GM20000 (cell line): ENCODE measurements around the gene SLC35E2B.
"Not testable (repeated sequence)": the region's sequence is repeated elsewhere in the genome, so short reads cannot be mapped to it uniquely, and the experiment has no call there.

Experiments used
- DNase-seq: peaks from one replicate; pipeline ENCODE4 v3.0.0; 2012; ENCODE audit warnings: low spot score
- TF ChIP-seq, protein P1 (sequence below): IDR thresholded peaks from 2 replicates; pipeline ENCODE4 v1.5.1; 2012; ENCODE audit warnings: mild to moderate bottlenecking, control low read depth; ENCODE audit errors: extremely low read depth, missing control alignments

Gene SLC35E2B

DNA sequence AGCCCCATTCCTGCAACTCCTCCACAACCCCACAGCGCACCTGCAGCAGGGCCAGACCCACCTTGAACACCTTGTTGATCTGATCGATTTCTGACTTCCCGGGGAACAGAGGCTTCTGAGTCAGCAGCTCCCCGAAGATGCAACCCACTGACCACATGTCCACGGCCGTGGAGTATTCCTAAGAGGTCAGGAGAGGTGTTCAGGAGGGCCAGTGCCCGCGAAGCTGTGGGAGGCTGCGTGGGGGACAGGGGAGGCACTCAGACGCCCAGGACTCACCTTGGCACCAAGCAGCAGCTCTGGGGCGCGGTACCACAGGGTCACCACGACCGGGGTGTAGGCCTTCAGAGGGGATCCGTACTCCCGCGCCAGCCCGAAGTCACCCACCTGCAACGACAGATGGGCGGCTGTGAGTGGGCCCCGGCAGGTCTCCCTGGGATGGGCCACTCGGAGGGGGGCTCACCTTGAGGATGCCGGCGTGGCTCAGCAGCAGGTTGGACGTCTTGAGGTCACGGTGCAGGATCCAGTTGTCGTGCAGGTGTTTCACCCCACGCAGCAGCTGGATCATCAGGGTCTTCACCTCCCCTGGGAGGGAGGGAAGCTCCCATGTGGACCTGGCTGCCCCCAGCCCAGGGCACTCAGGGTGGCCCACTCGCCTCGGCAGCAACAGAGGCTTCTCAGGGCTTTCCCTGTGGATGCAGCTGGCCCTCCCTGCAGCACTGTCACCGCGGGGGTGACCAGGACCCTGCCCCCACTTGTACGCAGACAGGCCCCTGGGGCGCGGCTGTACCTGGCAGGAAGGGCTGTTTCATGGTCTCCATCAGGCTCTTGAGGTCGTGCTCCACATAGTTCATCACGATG lies 55.7 kb downstream of the SLC35E2B start:
- DNase-seq, result not testable (repeated sequence)

DNA sequence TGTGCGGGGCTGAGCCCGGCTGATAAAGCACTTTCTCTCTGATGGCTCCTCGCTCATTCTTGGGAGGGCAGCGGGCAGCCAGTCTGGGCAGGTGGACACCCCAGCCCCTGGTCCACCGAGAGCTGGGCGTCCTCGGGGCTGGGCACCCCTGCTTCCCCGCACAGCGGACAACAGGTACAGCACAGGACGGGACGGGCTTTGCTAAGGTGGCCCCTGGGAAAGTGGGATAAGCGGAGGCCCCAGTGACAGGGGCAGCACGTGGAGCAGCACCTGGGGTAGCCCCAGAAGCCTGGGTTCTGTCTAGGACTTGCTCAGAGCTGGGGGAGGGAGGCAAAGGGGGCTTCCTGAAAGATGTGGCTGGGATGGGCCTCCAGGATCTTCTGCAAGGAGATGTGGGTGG lies 58.0 kb downstream of the SLC35E2B start:
- DNase-seq, result not testable (repeated sequence)

DNA sequence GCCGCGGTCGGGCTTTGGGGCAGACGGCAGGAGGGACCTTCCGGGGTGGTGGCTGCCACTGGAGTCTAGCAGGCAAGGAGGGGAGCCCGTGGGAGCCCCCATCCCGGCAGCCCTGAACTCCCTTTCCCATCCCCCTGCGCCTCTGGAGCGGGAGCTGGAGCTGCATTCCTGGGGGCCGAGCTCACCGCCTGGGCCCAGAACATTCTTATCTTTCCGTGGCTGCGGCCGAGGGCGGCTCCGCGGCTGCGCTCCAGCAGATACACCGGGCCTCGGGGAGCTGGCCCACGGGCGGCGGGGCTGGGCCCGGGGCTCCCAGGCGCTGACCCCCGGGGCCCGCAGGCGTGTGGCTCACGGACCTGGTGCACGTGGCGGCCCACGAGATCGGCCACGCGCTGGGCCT lies 59.2 kb downstream of the SLC35E2B start:
- not testable (repeated sequence) for DNase-seq

DNA sequence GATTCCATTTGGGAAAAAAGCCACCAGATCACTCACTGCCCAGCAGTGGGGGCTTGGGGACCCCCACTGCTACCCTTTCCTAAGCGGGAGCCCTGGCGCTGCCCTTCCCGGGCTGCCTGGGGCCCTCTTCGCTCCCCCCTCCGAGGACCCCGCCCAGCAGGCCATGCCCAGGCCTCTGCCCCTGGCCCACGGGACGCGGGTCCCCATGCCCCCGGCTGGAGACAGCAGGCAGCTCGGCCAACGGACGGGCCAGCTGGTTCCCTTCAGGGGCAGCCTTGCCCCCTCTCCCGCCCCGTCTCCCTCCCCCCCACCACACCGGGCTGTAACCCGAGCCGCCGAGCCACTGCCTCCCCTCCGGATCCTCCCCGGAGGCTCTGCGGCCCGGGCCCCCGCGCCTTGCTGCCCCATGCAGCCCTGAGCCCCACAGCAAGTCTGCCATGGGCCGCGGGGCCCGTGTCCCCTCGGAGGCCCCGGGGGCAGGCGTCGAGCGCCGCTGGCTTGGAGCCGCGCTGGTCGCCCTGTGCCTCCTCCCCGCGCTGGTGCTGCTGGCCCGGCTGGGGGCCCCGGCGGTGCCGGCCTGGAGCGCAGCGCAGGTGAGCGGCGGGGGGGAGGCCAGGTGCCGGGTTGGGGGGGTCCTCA lies 60.7 kb downstream of the SLC35E2B start, which contains the start of gene MMP23B:
Gene MMP23B, plus strand, starts transcription at position 392 of the 639 bp plus-strand sequence. Its CDS starts 46 bp downstream, at position 438.
- TF ChIP-seq, protein P1, sequence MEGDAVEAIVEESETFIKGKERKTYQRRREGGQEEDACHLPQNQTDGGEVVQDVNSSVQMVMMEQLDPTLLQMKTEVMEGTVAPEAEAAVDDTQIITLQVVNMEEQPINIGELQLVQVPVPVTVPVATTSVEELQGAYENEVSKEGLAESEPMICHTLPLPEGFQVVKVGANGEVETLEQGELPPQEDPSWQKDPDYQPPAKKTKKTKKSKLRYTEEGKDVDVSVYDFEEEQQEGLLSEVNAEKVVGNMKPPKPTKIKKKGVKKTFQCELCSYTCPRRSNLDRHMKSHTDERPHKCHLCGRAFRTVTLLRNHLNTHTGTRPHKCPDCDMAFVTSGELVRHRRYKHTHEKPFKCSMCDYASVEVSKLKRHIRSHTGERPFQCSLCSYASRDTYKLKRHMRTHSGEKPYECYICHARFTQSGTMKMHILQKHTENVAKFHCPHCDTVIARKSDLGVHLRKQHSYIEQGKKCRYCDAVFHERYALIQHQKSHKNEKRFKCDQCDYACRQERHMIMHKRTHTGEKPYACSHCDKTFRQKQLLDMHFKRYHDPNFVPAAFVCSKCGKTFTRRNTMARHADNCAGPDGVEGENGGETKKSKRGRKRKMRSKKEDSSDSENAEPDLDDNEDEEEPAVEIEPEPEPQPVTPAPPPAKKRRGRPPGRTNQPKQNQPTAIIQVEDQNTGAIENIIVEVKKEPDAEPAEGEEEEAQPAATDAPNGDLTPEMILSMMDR, result no peak
- DNase-seq, result no peak

DNA sequence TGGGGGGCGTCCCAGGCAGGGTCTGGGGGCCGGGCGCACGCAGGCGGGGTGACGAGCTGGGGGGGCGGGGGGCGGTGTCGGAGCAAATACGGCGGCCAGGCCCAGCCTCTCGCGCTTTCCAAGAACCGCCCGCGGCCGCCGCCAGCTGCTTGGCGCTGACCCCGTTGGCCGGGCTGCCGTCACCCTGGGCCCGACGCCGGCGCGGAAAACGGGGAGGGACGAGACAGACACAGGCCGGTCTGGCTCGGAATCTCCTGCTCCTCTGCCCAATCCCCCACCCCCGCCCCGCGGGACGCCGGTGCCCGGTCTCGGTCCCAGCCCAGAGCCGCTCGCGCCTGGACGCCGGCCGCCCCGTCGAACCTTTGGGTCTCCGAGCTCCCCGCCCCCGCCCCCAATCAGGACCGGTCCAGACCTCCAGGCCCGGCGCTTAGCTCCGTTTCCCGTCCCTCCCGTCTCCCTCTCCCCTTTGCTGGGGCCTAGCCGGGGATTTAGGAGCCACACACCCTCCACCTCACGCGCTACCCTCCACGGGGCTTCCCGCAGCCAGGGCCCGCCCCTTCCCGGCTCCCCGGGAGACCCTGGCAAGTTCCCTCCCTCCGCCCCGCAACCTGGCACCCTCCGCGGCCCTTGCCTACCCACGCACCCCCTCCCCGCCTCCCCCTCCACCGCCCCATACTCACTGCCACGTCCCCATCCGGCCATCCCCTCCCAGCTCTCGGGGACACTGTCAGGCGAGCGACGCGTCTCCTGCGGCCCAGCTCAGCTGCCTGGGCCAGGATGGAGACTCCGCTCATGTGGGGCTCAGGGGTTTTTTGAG lies 61.4 kb downstream of the SLC35E2B start:
- TF ChIP-seq, protein P1, result no peak
- DNase-seq, result no peak

DNA sequence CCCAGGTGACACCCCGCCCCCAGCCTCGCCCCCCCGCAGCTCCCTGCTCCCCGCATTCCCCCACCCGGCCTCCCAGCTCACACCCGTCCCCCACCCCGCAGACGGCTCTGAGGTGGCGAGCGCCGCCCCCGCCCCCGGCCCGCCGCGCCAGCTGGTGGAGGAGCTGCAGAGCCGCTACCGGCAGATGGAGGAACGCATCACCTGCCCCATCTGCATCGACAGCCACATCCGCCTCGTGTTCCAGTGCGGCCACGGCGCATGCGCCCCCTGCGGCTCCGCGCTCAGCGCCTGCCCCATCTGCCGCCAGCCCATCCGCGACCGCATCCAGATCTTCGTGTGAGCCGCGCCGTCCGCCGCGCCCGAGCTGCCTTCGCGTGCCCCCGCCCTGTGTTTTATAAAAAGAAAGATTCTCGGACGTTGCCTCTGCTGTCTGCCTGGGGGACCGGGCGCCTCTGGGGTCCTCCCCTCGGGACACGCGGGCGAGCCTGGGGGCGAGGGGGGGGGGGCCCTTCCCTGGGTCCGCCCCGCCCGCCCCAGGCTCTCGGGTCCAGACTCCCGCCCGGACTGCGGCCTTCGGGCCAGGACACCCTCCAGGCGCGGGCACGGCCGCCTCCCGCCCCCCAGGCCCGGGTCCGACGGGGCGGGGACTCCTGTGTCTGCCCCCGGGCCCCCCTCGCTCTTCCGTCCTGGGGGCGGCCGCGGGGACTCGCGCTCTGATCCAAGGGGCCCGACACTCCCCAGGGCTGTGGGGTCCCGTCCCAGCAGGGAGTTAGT lies 62.2 kb downstream of the SLC35E2B start:
- TF ChIP-seq, protein P1, result no peak
- peak; percentile 100 for DNase-seq

DNA sequence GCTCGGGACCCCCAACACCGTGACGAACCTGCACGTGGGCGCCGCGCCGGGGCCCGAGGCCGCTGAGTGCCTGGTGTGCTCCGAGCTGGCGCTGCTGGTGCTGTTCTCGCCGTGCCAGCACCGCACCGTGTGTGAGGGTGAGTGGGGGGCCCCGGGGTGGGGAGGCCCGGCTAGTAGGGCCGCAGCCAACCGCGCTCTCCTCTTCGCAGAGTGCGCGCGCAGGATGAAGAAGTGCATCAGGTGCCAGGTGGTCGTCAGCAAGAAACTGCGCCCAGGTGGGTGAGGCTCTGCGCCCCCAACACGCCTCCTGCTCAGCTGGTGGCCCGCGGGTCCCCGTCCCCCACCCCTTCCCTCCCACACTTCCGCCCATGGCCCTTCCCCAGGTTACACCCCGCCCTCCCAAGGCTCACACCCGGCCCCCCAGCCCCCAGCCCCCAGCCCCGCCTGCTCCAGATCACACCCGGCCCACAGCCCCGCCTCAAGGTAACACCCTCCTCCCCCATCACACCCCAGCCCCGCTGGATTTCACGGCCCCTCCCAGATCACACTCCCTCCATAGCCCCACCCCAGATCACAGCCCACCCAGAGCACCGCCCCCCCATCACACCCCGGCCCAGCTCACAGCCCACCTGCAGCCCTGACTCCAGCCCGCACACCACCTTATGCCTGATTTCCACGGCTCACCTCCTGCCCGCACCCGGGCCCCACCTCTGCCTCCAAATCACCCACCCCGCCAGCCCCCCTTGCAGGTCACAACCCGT lies 63.0 kb downstream of the SLC35E2B start:
- DNase-seq, result peak; percentile 83
- TF ChIP-seq, protein P1, result no peak

DNA sequence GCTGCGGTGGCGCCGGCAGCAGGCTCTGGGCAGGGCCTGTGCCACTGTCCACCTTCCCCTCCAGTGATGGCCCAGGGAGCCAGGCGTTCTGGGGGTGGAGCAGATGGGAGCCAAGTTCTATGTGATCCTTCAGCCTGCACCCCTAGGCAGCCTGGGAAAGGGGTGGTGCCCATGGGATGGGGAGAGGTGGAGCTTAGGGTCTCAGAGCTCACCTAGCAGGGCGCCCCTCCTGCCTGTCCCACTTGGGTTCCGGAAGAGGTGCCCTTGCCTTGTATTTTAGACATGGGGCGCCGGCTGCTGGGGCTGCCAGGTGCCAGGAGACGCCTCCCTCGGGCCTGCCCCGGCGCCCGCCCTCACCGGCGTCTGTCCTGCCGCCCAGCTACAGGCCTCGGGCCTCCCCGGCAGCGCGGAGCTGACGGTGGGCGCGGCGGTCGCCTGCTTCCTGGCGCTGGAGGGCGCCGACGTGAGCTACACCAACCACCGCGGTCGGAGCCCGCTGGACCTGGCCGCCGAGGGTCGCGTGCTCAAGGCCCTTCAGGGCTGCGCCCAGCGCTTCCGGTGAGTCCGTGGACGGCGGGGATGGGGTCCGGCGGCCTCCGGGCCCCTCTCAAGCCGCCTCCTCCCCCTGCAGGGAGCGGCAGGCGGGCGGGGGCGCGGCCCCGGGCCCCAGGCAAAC lies 63.7 kb downstream of the SLC35E2B start:
- TF ChIP-seq, protein P1, result no peak
- no peak for DNase-seq
